Measurements from ENCODE around the gene SPX.

SPX gene

GRCh38 chr12:21580748-21581516 lies 54.8 kb downstream of the SPX start:
- H3F3A ChIP-seq (ENCODE audit: insufficient read depth, low read length): no peaks in the 10 kb centered on the region

More at GRCh38 chr12:21580748-21581516, 54.8 kb downstream of the SPX start:
- H3K4me2 ChIP-seq (ENCODE audit: low read depth, low read length): no peak overlapping the region
- no peaks in the 10 kb centered on the region for H4K20me1 ChIP-seq (ENCODE audit: insufficient read depth, low read length)
- H3K4me1 ChIP-seq (ENCODE audit: low read length): no peaks in the 10 kb centered on the region
- TF ChIP-seq CTCF (IDR thresholded peaks at IDR 0.05; ENCODE audit: low read length): no peak
- TF ChIP-seq EZH2phosphoT487 (IDR thresholded peaks at IDR 0.05; ENCODE audit: low read length): no peak
- TF ChIP-seq EZH2 (optimal IDR thresholded peaks at IDR 0.05; ENCODE audit: low read depth, low read length): no peak
- no peaks in the 10 kb centered on the region for H3K36me3 ChIP-seq (replicated peaks; ENCODE audit: insufficient read depth, low read length)
- H3K27me3 ChIP-seq (replicated peaks; ENCODE audit: insufficient read depth, low read length): no peaks in the 10 kb centered on the region
- H3K4me3 ChIP-seq (ENCODE audit: low read length): no peak overlapping the region
- no peak for DNase-seq
- H3K9me2 ChIP-seq (replicated peaks; ENCODE audit: insufficient read depth, low read length): no peaks in the 10 kb centered on the region
- no peaks in the 10 kb centered on the region for H3K79me2 ChIP-seq (ENCODE audit: low read length)
- H3K9me3 ChIP-seq (replicated peaks; ENCODE audit: insufficient read depth, low read length): no peaks in the 10 kb centered on the region
- H3K27ac ChIP-seq (ENCODE audit: low read length): no peak overlapping the region
- H2AFZ ChIP-seq (ENCODE audit: low read length): no peak overlapping the region
- no peak overlapping the region for H3K9ac ChIP-seq (ENCODE audit: low read length)
